ENCODE data around the gene CYP24A1.
A peak's percentile ranks its signal among the peaks of the same experiment; 100 is the strongest.

Gene CYP24A1

DNA sequence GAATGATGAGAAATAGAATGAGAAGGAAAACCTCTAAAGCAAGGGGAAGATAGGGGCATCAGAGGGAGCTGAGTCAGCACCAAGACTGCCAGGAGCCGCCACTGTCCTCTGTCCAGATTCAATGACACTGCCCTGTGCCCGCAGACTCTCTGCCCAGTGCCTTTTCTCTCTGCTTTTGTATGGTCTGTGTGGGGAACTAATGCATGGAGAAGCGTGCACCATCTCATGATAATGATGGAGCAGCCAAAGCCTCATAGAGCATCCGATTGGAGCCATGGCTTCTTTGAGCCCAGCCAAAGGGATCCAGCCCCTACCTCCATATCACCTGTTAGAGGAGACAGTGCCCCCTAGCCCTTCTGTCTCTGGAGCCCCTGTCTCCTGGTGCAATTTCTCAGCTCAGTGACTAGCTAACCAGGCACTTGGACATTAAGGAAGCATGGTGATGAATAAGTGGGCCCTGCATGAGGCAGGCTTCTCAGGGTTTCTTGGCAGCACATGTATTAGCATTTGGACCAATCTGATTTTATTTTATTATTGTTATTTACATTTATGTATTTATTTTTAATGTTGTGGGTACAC lies 27.6 kb upstream of the CYP24A1 start:
- DNase-seq (ENCODE audit: low spot score), result no peak

DNA sequence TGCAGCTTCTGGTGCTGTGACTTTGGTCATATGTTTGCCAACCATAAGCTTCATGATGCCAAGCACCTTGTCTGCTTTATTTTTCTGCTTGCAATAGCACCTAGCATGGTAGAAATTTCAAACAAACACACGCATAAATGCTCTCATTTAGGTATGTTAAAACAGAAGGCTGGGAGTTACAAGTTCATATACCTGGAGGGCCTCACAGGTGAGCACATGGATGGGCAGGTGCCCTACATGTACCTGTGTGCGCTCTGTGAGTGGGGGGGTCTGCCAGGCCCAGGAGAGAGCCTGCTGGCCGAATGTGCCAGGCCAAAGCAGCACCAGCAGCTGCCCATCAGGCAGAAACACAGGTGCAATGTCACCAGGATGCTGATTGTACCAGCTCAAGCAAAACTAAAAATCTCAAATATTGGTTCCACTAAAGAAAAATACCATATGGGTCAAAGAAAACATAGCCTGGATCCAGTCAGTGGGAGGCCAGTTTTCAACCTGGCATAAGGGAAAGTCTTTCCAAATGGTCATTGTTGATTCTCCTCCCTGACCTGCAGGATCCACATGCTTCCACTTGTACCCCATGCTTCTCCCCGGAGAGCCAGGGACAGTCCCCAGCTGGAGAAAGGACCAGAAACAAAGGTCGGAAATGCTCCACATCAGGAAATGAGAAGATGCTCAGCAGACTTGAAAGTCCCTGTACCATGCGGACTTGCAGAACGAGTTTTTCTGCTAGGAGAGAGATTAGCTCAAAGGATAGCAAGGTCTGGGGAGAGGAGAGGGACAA lies 26.9 kb upstream of the CYP24A1 start:
- no peak for DNase-seq (ENCODE audit: low spot score)

DNA sequence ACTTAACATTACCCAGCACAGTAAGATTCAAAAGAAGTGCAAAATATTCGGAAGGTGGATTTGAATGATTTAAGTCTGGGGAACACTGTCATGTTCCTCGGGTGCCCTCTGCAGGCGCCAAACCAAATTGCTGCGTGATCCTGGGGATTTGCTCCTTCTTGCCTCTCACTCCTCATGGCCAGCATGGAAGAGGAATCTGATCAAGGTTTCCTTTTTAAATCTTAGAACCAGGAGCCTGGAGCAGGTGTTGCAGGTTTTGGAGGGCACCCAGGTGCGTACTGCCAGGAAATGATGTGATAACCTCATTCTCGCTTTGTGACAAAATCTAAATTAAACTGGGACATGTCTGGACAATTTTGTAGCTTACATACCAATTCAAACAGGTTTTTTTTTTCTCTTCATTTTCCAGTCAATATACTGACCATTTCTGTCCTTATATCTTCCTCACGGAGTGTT lies 26.0 kb upstream of the CYP24A1 start:
- DNase-seq (ENCODE audit: low spot score), result peak; percentile 88

DNA sequence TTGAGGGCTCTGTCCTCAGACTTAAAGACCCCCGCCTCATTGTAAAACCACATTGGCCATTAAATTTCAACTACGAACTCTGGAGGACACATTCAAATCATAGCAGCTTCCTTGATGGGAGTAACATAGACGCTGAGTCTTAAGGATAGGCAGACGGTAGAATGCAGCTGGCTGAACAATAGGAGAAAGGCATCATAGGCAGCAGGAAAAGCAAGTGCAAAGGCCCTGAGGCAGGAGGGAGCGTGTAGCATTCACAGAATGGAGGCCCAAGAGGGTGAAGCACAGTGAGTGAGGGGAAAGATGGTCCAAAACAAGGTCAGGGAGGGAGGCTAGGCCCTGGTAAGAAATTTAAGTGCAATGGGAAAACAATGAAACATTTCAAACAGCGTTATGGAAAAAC lies 25.5 kb upstream of the CYP24A1 start:
- DNase-seq (ENCODE audit: low spot score), result no peak

DNA sequence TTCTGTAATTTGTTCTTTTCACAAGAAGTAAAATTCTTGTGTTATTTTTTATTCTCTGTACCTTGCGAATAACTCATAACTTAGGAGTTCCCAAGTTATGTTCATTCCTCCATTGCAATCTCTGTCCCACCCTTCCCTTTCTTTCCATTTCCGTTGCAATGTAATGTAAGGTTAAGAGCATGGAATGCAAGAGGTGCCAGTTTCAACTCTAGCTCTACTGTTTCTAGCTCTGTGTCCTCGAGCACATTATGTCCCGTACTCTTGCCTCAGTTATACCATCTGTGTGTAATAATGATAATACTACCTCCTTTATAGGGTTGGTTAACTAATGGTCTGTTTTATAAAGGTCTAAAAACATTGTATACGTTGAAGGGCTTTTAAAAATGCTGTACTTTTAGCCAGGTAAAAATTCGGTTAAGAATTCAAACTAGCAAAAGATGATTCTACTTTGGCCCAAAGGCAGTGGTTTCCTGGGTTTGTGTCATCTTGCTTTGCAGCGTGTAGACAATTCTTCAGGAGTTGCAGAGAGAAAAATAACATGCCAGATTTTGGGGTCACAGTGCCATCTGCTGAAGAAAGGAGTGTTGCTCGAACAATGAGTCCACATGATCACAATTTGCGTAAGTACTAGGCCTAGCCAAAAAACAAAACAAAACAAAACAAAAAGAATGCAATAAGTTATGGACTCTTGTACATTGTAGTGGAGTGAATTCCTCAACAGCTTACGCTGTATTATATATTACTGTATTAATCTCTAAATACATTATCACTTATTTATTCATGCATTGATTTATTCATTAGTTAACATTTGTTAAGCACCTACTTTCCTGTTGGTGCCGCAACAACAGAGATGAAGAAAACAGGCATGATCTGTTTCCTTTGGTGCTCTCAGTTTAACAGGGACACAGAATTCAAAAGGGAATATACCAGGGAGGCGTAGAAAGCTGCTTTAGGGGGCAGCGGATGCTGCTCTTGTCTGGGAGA lies 24.1 kb upstream of the CYP24A1 start:
- no peak for DNase-seq (ENCODE audit: low spot score)

DNA sequence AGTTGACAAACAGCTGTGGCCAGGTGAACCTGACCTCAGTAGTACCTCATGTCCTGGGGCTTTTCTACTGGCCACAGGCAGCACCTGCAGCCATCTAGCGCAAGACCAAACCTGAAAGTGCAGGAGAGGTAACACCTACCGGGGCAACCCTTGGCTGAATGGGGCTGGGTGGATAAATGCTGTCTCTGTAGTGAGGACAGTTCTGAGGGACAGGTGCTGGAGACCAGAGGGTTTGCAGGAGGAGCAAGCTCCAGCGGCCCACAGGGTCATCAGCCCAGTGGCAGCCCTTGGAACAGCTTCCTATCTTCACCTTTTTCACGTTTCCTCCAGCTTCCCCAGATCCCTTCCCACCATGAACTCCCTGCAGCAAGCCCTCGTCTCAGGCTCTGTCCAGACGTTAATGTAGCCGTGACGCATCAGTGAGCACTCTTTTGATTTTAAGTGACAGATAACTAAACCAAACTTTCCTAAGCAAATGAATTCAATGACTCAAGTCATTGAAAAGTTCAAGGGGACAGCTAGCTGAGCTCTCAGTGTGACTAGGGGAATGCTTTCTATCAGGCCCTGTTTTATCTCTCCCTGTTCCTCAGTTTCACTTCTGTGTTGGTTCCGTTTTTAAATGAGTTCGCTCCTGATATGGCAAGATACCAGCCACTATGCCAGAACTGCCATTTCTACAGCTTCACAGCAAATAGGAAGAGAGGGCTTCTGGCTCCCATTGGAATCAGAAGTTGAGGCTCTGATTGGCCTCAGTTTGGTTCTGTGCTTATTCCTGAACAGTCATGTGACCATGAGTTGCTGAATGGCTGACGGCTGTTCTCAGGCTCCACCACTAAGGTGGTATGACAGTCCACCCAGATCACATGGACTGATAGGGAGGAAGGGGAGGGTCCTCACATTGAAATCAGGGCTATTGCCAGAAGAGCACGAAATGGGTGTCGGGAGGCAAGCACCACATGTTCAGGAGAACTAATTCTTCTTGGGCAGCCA lies 22.0 kb upstream of the CYP24A1 start:
- DNase-seq (ENCODE audit: low spot score), result no peak

DNA sequence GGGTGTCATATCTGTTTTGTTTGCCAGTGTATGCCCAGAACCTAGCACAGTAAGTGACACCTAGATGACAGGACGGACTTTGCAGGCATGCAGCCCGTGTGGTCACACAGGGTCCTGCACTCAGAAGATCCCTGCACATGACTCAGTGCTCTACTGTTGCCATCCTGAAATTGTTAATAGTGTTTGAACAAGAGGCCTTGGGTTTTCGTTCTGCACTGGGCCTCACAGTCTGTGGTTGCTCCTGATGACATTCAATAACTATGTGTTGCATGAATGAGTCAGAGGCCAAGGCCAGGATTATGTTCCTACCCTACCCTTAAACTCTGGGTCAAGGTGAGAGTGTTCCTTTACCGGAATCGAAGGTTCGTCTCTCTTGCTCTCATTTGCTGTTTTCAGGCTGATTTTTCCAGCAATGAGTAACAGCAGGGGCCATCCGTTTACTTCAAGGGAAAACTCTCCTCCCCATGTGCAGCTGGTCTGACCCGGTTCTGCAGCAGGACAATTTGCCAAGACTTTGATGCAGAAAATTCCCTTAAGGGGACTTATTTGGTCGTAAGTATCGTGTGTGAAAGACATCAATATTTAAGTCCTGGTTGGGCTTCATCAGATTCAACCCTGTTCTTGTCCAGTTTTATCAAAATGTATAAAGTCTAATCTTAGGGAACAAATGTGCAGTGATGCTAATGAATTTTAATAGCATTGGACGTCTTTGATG lies 21.1 kb upstream of the CYP24A1 start:
- DNase-seq (ENCODE audit: low spot score), result no peak

DNA sequence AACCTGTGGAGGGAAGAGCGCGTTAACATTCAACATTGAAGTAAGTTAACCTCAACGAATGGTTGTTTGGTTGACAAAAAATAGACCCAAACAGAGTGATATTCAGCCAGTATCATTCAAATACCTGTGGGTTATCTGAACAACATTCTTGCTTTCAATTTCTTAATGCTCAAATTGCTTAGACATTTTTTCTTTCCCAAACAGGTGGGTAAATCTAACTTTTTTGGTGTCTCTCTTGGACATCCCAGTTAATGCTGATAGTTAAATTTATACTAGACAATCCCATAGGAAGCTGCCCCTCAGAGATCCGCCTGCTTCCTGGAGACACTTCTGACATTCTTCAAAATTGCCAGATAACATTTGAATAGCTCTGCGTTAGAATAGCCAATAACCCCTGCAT lies 20.0 kb upstream of the CYP24A1 start:
- DNase-seq (ENCODE audit: low spot score), result no peak

DNA sequence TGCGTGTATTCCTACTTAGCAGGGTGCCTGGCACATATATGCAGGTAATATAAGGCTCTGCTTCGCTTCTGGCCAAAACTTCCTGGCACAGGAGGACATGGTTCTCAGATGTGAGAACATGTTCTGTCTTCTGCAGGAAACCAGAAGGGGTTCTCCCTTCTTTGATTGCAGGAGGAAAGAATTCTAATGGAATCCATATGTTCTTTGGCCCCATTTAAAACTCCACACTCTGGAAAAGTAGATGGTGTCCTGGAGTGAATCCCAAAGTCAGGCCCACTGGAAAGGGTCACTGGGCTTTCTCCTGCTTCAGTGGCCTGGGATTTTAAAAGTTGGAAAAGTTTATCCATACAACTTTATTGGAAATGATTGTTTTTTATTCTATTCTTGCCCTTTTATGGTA lies 16.4 kb upstream of the CYP24A1 start:
- DNase-seq (ENCODE audit: low spot score), result no peak

DNA sequence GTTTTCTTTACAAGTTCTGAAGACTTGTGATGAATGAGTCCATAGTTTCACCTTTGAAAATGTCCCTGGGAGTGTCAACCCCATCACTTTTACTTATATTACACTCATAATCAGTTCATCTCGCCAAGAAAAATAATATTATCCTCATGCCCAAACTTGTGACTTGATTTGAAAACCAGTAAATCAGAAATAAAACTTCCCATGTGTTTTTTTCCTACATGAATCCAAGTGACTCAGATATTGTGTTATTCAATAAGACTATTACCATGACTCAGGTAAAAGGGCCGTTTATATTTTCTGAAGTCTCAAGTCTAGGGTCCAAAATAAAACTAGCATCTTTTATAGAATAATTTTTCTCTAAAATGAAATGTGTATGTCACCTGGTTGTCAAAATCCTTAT lies 15.8 kb upstream of the CYP24A1 start:
- DNase-seq (ENCODE audit: low spot score), result no peak

DNA sequence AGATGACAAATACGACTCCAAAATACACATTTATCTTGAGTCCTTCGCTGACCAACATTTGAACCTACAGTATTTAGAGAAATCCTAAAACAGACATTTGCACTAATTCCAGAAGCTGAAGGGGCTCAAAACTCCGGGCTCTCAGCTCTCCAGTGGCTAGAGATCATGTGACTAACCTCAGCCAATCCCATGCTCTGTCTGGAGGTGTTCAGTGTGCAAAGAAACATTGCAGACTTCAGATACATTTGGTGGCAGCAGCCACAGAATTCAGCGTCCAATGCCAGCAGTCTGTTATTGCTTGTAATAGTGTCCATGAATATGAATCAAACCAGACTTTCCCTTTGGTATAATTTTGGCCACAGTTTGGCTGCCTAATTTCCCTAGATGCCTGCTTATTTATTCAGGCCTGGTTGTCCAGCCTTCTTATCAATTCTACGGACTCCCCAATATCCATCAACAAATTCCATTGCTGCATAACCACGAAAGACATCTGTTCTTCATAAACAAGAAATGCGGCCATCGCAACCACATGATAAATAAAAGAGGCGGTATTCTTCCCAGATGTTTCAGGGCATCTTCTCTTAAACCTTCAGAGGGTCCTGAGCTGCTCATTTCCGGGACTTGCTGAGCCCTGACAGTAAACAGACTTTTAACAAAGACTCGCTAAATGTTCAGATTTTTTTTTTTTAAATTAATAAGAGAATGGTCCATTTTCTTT lies 14.5 kb upstream of the CYP24A1 start:
- DNase-seq (ENCODE audit: low spot score), result no peak

DNA sequence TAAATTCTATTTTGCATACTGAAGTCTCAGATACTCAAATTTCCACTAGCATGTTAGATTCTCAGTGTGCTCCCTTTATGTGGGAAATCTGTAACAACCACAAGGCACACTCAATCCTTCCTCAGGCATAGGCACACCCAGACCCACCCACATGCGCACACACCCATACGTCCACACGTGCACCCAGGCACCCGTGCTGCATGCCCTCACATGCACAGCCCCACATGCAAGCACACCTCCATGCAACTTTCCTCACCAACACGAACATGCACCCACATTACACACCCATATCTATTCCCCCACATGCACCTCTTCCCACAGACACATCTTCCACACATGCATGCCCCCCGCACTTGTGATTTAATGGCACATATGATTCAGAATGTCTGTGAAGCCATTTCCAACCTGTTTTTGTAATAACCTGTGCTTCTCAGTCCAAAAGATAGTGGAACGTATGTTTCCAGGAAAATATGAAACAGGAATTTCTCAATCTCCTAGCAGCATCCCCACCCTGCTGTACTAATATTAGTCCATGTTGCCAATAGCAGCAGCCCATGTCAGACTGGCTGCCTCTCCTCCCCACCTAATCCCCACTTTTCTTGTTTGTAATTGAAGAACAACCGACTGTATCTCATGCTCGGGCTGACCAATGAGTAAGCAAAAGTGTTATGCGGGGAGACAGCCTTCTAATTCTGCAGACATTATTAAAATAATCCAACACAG lies 11.3 kb upstream of the CYP24A1 start:
- DNase-seq (ENCODE audit: low spot score), result no peak

DNA sequence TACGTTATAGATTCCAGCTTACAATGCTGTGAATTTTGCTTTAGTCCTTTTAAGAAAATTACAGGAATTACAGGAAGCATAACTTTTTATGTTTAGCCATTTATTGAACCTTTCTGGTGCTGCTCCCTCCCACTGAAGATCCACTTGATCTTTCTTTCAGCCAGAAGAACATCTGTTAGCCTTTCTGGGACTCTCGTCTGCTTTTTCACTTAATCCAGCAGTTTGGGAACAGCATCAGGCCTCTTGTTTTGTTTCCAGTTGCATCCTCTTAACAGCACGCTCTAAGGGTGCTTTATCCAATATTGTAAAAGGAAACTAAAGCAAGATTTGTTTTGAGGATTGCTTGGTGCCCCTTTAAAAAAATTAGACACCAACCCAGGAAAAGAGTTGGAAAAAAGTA lies 10.3 kb upstream of the CYP24A1 start:
- DNase-seq (ENCODE audit: low spot score), result no peak

DNA sequence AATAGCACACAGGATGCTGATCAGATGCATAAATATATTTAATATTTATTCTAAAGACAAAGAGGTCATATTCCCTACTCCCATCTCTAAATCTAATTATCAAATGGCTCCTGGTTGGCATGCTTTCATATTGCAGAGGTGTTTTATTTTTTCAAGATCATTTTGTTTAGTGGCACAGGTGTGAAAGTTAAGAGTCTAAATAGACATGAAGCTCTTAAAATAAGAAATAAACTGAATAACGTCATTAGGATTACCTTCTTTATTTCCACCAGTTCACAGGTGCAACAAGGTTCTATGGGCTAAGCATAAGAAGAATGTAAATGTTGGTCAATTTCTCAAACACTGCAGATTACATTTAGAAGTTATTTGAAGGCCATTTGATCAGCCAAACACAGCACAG lies 7.1 kb upstream of the CYP24A1 start:
- DNase-seq (ENCODE audit: low spot score), result no peak

DNA sequence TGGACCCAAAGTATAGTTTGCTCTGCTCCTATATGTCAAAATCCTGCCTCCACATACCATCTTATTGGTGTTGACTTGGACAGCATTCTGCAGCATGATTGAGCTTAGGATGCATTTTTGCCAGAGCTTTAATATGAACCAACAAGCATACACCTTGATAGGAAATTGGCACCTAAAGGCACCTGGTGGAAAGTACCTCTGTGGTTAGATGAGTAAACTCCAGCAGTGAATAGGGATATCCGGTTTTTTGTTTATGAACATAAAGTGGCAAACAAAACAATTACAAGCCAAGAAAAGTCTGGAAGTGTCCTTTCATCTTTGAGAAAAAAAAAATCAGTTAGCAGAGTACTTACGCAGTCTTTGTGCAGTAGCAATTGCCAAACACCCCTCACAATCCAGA lies 6.2 kb upstream of the CYP24A1 start:
- no peak for DNase-seq (ENCODE audit: low spot score)

DNA sequence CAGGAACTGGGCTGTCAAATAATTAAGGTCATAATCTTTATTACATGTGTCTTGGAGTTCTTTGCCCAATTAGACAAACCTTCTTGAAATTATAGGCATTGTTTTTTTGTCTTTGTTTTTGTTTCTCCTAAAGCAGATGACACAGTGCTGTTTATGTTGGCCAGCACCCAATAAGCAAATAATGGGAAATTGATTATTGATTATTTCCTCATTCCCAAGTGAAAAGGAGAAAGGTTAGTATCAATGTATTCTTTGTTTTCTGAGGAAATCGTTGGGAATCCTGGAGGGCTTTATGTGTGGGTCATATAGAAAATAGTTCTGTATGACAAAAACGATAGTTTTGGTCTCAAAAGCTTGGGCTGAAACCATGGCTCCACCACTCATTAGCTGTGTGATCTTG lies 4.5 kb upstream of the CYP24A1 start:
- DNase-seq (ENCODE audit: low spot score), result no peak

DNA sequence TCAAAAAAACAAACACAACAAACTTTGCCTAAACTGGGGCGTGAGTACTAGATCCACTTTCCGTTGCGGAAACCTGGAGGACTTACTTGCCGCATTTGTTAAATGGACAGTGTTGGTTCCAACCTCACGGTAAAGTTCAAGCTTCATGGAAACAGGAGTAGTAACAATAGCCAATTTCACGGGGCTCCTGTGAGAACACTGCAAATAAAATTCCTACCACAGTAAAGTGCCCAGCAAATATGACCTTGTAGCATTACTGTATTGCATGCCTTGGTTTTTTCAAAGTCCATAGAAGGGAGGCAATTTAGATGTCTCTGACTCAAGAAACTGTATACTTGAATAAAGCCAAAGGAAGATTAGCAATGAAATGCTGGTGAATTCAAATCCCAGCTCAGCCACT lies 3.6 kb upstream of the CYP24A1 start:
- DNase-seq (ENCODE audit: low spot score), result no peak

DNA sequence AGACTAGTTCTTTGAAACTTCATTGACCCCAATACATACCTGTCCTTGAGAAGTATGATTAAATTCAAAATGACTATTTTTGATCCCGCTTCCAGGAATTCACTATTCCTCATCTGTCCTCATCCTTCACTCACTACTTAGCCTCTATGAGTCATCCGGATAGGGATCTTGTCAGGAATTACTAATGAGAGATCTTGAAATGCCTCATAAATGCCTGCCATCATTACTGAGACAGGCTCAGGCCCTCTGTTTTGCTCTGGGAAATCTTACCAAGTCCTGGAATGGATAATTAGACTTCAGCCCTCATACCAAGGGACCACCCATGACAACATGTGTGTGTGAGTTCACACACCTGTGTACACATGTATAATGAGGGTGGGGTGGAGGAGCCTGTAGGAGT lies 2.8 kb upstream of the CYP24A1 start:
- DNase-seq (ENCODE audit: low spot score), result no peak

DNA sequence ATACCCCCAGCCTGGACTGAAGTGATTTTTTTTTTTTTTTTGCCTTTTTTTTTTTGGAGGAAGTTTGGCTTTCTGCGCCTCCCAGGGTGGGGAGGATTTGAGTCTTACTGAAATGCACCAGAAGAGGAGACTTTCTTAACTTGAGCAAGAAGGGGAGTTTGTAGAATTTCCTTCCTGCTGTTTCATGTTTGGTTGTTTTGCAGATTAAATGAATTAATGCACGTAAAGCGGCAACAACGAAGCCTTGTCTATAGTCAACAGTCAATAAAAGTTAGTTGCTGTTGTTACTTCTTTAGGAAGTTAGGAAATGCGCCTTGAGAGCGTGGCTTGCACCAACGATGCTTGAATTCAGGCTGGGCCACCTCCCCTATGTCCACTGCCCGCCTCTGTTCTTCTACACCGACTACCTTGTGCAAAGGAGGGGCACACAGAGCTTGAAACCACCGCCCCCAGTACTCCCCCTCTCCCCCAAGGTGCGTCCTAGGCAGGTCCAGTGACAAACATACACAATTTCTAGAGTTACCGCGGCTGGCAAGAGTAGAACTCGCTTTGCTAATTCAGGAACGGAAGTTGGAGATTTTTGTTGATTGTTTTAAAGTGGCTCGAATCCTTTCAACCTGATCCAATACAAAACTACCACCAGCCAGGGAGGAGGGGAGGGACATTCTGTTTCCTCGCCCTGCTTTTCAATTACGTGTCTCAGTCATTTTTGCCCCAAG lies 830 bp upstream of the CYP24A1 start:
- DNase-seq (ENCODE audit: low spot score), result no peak

All from left forelimb (tissue), 1 donor.